Activated CD4-positive, alpha-beta T cell treated with anti-CD3 and anti-CD28 coated beads, Interleukin-2, amount 50 U/mL, for 1 hour (primary cell): ENCODE data around the gene CPEB3.
"Not testable (repeated sequence)": the region's sequence is repeated elsewhere in the genome, so short reads cannot be mapped to it uniquely, and the experiment has no call there.

Source experiments
- DNase-seq: peaks from one replicate; pipeline ENCODE4 v3.0.0-alpha.2; 2020

Gene CPEB3

DNA sequence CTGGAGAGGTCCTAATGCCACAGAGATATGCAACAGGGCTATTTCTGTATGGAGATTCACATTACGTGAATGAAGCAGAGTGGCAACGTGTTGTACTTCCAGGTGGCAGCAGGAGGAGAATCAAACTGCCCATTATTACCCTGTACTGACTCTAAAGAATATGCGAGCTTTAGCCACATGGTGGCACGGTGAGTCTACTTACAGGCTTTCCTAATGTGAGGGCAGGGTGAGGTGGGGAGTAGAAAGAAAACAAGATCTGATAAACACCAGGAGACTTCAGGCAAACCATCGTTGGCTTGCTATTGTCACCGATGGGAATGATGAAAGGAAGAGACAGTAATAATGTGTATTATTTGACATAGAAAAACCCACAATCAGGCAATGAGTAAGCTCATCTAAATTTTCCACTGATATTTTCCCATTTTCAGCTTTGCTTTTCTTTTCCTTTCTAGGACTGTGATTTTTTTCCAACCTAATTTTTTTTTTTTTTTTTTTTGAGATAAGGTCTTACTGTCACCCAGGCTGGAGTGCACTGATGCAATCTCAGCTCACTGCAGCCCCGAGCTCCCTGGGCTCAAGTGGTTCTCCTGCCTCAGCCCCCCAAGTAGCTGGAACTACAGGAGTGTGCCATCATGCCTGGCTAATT lies 203.0 kb downstream of the CPEB3 start:
- peak; percentile 37 for DNase-seq

DNA sequence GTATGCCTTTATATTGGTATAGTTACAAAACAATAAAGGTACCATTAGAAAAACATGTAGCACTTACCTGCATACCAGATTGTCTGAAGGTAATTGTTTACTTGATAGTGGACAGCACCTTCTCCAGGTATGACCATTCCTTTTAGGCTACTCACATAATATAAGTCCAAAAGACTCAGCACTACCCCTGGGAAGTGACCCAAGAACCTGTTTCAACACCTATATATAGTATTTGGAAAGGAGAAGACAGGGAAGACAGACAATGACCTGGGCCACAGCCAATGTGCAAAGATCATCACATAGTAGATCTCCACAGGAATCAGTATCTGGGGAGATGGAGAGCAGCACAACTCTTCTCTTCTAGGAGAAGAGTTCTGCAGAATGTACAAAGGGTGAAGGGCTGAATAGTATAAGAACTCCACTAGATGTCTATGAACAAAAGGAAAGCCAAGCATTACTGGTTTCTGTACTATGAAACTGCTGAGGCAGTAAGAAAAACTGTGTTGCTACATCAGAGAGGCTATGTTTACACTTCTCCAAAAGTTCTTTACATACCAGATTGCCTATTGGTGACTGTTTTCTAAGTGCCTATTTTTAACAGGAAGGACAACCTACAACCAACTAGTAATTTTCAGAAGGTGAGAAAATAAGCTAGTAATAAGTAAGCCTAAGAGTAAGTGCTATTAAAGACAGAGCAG lies 208.1 kb downstream of the CPEB3 start:
- DNase-seq = no peak

DNA sequence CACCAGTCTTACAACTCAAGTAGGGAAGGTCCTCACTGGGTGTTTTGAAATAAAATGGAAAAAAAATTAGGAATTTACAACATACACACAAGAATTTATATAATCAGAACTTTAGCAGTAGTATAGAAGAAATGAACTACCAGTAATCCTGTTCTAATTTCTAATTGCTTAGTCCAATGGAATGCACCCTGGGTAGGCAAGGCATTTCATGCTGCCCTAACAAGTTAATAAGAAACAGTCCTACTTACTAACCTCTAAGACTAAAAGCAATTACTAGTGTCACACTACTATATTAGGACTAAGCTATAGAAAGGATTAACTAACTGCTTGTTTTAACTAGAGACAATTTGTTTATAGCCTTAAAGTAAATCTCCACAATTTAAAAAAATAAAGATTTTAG lies 209.2 kb downstream of the CPEB3 start:
- DNase-seq = no peak

DNA sequence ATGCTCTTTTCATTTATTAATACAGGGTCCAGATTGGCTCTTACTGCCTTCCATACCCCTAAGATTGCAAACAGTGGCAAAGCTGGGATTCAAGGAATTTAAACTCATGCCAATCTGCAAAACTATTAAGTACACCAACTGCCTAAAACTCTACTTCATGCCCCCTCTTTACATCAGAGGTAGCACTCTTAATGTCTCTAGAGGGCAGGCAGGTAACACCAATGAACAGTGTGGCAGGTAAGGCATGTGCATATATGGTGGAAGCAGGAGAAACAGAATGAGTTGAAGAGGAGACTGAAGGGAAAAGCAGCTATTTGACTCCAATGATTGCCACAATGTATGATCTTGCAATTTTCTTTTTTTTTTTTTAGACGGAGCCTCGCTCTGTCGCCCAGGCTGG lies 210.6 kb downstream of the CPEB3 start:
- DNase-seq = no peak

DNA sequence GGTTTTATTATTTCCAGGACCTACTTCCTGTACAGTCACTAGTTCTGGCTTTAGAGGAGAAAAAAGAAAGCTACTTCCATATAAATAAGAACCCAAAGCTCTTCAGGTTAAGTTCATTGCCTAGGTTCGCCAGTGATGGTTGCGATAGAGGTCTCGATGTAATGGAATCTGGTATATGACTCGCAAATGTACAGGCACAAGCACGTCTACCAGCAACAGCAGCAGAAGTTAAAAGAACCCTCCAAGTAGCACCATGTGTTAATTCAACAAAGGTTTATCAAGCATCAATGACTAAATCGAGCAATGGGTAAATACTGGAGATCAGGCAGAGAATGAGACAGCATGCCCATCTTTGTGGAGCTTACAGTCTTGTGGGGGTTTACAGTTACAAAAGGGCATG lies 211.9 kb downstream of the CPEB3 start:
- DNase-seq = no peak

DNA sequence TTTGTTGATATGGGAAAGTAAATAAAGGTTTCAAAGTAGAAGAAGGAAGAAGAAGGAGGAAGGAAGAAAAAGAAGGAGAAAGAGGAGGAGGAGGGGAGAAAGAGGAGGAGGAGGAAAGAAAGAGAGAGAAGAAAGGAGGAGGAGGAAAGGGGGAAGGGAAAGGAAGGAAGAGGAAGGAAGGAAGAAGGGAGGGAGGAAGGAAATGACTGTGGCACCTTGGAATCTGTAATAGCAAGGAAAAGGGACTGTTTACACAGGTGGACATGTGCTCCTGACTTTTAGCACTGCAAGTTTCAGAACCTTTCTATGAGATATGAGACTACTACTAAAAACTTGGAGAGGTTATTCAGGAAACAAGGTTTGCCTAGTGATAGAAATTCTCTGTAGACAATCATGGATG lies 214.2 kb downstream of the CPEB3 start:
- no peak for DNase-seq

DNA sequence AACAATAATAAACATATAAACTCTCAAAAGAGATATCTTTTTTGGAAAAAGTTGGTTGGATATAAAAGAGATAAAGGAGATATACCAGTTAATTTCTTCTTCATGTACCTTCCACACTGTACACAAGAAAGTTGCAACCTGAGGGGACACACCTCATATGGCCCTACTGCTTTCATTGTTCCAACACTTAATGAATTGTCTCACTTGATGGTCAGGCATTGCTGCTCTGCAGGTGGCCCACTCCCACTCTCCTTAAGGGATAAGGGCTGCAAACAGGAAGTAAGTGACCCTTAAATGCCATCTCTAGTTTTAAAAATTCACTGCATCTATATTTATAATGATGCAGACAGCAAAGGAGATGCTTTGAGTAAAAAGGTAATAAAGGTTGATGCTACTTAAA lies 215.0 kb downstream of the CPEB3 start:
- DNase-seq = no peak

DNA sequence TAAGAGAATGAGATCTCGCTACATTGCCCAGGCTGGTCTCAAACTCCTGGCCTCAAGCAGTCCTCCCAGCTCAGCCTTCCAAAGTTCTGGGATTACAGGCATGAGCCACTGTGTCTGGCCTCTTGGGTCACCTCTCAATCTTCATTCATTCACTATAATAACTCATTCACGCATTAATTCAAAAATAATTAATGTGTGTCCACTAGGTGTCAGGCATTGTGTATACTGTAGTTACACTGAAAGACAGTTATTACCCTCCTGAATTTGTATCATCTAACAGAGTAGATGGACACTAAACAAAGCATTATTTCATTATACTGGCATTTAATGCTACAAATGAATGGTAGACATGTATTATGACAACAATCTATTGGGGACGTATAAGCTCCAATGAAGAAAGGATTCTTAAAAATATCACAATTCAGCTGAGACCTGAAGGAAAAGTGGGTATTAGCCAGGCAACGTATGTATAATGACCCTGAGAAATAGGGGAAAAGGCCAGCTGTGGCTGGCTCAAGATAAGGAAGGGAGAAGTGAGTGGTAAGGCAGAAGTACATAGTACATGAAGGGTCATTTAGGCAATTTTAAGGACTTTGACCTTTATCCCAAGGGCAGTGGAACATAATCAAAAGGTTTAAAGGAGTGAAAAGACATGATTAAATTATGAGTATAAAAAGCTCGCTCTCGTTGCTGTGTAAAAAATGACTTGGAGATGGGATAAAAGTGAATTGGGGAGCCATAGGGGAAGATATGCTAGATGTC lies 216.6 kb downstream of the CPEB3 start:
- DNase-seq = no peak

DNA sequence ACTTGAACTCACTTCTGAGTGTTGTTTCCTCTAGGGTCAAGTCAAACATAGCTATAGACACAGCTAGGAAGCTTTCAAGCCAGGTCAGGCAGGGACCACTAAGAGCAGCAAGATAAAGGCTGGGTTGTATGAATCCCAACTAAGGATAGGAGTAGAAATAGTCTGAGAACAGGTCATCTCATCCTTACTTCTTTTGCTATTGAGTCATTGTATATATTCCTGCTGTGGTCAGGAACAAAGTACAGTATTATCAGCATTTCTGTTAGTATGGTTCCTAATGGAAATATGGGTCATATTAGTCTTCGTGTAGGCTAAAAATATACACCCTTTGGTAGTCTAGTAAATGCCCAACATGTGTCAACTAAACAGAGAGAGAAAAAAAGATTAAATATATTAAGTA lies 222.0 kb downstream of the CPEB3 start:
- no peak for DNase-seq

DNA sequence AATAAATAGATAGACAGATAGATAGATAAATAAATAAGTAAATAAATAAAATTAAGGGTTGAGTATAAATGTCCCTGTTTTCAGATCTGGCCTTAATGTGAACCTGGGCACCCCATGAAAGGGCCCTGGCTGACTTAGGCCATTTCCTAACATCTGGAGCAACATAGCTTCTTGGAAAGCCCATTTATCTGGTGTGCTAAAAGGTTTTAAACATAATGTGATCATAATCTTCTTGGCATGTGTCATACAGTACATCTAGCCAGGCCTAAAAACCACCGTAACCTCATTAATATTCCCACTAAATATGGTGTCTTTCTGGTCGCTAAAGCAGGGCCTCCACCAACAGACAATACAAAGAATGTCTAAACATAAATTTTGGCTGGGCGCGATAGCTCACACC lies 224.5 kb downstream of the CPEB3 start:
- DNase-seq = no peak

DNA sequence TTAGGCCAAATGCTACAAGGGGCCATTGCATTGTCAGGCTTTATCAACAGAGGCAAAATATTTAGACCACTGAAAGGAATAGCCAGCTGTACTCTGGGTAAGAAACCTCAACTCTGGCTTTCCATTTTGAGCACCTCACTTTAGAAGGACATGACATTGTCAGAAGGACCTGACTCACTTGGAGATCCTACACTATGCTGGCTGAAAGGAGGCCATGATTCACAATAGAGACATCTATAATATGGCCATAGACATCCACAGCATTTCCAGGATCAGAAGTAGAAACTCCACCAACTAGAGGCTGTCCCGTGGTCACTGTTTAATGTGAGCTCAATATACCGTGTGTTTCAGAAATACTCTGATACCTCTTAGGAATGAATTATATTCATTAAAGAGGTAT lies 226.4 kb downstream of the CPEB3 start:
- no peak for DNase-seq

DNA sequence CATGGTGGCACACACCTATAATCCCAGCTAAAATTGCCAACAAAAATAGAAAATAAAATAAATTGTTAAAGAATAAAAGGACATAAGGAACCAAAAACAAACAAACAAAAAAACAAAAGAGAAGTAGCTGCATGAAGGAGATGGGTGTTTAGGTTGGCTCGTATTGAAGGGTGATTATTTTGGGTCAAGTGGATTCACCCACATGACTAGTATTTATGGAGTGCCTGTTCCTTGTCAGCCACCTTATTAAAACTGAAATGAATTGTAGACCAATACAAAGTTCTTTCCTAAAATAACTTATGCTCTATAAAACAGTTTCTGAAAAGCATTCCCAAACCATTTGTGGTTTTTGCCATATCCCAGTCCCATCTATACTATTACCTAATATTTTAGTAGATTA lies 228.6 kb downstream of the CPEB3 start:
- DNase-seq = no peak

DNA sequence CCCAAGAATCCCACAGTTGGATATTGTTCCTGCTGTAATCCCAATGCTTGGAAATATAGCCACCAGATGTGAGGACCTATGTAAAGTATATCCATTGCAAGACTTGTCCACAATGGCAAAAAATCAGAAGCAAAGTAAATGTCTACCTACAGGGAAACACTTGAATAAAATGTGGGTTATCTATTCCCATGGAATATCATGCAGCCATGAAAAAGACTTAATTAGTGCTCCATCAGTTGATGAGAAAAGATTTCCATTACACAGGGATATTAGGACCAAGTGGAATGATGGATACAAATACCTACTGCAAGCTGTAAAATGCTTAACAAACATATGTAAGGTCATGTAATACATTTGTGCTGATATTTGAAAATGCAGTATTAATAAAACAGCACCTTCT lies 236.1 kb downstream of the CPEB3 start:
- no peak for DNase-seq

DNA sequence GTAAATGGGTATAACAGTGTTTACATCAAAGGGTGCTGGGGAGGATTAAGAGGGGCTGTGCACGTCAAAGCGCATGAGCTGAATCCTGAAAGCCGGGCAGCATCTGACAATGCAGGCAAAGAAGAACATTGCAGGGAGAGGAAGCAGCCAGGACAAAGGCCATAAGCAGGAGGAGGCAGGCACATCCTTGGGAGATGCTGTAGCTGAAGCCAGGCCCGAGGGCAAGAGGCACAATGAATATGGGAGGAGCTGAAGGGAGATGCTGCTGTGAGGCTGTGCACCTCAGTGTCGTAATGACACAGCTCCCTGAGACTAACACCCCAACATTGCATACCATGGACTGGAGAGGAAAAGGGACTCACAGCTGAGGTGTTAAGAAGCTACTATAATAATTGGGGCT lies 238.1 kb downstream of the CPEB3 start:
- DNase-seq = no peak

DNA sequence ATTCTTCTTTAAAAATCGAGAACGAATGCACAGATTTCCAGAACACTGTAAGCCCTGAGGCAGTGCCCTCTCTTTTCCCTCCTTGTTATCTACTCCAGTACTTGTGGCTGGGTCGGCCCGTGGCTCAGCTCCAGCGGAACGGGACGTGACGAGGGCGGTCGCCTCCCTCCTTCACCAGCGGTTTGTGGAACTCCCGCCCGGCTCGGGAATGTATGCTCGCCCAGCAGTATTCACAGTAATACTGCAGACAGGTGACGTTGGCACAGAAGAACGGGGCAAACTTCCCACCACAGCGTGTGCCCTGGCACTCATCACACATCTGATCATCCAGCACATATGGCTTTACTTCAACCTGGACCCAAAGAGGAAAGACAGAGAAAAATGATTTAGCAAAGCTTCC lies 238.8 kb downstream of the CPEB3 start:
- DNase-seq = no peak

DNA sequence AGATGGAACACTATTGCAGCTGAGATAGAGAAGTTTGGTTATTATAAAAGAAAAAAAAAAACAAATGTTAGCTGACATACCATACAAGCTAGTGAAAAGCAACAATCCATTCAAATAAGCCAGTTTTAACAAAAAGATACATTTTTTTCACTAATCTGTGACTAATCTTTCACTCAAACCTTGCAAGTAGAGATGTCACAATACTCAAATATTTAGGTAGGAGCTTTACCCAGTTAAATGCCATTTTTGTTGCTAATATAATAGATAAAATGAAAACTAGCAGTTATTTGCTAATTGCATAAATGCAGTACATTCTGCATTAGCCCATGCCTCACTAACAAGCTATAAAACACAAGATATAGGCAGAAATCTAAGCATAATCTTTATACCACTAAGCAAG lies 243.7 kb downstream of the CPEB3 start:
- no peak for DNase-seq

DNA sequence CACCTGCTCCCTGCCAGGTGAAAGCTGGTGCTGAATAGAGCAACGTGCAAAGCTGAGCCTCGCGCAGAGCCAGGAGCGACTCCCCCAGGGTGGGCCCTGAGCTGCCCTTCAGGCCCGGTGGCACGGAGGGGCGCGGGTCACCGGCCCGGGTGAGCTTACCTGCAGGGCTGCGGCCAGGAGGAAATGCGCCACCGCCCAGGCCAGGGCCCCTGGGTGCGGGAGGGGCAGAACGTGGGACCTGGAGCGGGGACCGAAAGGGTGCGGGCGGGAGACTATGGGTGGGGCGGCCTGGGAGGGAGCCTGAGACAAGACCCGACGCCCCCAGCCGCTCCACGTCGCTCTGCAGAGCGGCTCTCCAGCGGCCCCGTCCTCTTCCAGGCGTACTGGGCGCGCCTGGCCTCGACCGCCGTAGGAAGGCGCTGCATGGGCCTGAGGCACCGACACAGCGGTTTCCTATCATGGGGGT lies 245.2 kb downstream of the CPEB3 start:
- no peak for DNase-seq

DNA sequence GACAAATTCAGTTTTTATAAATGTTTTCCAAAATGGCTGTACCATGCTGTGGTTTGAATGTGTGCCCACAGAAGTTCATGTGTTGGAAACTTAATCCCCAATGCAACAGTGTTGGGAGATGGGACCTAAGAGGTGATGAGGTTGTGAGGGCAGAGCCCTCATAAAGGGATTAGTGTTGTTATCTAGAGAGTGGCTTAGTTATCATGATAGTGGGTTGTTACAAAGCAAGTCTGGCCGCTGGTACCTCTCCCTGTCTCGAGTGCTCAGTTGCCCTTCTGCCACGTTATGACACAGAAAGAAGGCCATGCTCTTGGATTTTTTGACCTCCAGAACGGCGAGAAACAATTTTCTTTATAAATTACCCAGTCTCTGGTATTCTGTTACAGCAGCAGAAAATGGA lies 248.3 kb downstream of the CPEB3 start:
- no peak for DNase-seq

DNA sequence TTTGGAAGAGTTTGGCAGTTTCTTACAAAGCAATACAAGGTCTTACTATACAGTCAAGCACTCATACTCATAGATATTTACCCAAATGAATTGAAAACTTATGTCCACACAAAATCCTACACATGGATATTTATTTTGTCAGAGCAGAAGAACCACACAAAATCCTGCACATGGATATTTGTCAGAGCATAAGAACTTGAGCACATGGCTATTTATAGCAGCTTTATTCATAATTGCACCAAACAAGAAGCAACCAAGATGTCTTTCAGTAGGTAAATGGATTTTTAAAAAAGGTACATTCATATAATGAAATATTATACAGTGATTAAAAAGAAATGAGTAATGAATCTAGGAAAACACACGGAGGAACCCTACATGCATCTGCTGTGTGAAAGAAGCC lies 251.9 kb downstream of the CPEB3 start:
- DNase-seq = no peak

DNA sequence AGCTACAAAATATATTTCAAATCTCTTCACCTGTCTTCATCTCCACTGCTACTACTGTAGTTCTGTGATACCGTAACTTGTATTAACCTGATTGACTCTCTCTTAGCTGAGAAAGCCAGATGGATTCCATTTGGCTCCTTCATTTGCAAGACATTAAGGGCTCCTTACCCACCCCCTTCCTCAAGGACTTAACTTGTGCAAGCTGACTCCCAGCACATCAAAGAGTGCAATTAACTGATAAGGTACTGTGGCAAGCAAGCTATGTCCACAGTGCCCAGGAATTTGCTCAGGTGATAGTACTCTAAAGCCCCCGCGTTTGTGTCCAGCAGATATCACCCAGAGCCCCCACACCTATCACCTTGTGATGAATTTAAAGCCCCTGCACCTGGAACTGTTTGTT lies 257.8 kb downstream of the CPEB3 start:
- not testable (repeated sequence) for DNase-seq

DNA sequence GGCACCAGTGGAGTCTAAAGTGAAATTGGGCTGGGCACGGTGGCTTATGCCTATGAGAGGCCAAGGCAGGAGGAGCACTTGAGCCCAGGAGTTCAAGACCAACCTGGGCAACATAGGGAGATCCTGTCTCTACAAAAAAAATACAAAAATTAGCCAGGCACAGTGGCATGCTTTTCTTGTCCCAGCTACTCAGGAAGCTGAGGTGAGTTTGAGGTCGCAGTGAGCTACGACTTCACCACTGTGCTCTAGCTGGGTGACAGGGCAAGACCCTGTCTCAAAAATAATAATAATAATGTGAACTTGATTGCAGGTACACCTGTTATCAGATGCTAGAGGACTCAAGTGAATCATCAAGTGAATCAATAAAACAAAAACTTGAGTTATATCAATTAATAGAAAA lies 259.3 kb downstream of the CPEB3 start:
- no peak for DNase-seq

DNA sequence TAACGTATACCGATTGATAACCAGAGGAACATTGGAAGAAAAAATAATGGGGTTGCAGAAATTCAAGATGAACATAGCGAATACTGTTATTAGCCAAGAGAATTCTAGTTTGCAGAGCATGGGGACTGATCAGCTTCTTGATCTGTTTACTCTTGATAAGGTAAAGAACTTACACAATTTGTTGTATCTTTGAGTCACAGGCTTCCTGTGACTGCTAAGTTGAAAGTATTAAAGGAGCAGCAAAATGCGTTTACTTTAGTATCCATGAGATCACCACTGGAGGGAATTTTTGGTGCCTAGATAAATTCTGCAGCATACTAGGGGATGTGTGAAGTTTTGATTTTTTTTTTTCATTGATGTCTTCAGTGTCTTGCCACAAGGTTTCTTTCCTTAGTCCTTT lies 263.7 kb downstream of the CPEB3 start:
- DNase-seq = no peak

DNA sequence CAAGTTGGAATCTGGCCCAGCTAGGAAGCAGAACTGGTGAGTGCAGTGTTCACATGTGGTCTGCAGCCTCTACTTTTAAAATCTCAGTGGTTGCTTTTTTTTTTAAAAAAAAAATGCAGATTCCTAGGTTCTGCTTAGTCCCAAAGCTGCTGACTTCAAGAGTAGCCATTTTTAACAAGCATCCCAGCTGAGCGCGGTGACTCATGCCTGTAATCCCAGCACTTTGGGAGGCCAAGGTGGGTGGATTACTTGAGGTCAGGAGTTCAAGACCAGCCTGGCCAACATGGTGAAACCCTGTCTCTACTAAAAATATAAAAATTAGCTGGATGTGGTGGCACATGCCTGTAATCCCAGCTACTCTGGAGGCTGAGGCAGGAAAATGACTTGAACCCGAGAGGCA lies 265.5 kb downstream of the CPEB3 start:
- not testable (repeated sequence) for DNase-seq

DNA sequence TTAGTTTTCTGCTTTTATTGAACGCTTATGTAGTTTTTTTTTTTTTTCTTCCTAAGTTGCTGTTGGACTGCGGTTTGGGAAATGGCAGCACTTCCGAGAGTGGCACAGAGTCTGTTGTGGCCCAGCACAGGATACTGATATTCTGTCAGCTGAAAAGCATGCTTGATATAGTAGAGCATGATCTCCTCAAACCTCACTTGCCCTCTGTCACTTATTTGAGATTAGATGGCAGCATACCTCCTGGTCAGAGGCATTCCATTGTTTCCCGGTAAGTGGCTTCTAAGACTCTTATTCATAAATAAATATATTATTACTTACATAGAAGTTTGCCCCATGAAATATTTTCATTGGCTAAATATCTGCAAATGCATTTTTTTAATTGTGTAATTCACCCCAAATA lies 266.2 kb downstream of the CPEB3 start:
- DNase-seq = no peak
